H1 (cell line): ENCODE data around the gene CFL2.

Experiments used
- CREB1 ChIP-seq: IDR thresholded peaks from 2 replicates; pipeline ENCODE4 v1.6.1; 2012; ENCODE audit warnings: inconsistent platforms
- GABPA ChIP-seq: IDR thresholded peaks from 2 replicates; pipeline ENCODE4 v1.6.1; 2011; ENCODE audit warnings: mild to moderate bottlenecking, low read length, moderate library complexity, borderline replicate concordance; ENCODE audit not compliant: insufficient read depth
- POLR2A ChIP-seq, 2 experiments: IDR thresholded peaks; 1 replicate in 1 of 2; 2 replicates in 1 of 2; pipeline ENCODE4 v1.6.1; 2011; ENCODE audit warnings: low read depth in 2 of 2, low read length in 2 of 2, mild to moderate bottlenecking in 2 of 2; ENCODE audit errors: control extremely low read depth in 1 of 2
- POLR2AphosphoS5 ChIP-seq: IDR thresholded peaks from 2 replicates; pipeline ENCODE4 v1.6.1; 2011; ENCODE audit warnings: low read depth, low read length
- RFX5 ChIP-seq: IDR thresholded peaks from 2 replicates; pipeline ENCODE4 v1.6.1; 2011; ENCODE audit warnings: low read depth, low read length, improper control_type of control experiment, borderline replicate concordance
- SIRT6 ChIP-seq: IDR thresholded peaks from one replicate; pipeline ENCODE4 v1.7.1; 2012; ENCODE audit warnings: low read length, inconsistent platforms
- TF ChIP-seq, protein P1 (sequence below): IDR thresholded peaks from 2 replicates; pipeline ENCODE4 v1.6.1; 2011; ENCODE audit warnings: low read length, improper control_type of control experiment
- TF ChIP-seq, protein P2 (sequence below), 3 experiments: IDR thresholded peaks; 1 replicate in 2 of 3; 2 replicates in 1 of 3; pipeline versions ENCODE4 v1.5.1 to v1.6.1; 2011; ENCODE audit warnings: low read length in 3 of 3, mild to moderate bottlenecking in 3 of 3, inconsistent platforms in 2 of 3, low read depth in 1 of 3, moderate library complexity in 1 of 3; ENCODE audit not compliant: insufficient read depth in 1 of 3; ENCODE audit errors: control extremely low read depth in 1 of 3

DNA sequence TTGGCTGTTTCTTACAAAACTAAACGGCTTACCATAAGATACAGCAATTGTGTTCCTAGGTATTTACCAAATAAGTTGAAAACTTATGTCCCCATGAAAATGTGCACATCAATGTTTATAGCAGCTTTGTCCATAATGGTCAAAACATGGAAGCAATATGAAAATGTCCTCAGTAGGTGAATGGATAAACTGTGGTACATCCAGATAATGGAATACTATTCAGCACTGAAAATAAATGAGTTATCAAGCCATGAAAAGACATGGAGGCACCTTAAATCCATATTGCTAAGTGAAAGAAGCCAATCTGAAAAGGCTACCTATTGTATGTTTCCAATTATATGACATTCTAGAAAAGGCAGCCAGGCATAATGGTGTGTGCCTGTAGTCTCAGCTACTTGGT, 40.7 kb downstream of the CFL2 start:
- TF ChIP-seq, protein P1, sequence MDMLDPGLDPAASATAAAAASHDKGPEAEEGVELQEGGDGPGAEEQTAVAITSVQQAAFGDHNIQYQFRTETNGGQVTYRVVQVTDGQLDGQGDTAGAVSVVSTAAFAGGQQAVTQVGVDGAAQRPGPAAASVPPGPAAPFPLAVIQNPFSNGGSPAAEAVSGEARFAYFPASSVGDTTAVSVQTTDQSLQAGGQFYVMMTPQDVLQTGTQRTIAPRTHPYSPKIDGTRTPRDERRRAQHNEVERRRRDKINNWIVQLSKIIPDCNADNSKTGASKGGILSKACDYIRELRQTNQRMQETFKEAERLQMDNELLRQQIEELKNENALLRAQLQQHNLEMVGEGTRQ, result no peak
- TF ChIP-seq POLR2A (IDR thresholded peaks at IDR 0.05; ENCODE audit: control extremely low read depth in 1 of 2, low read depth in 2 of 2, low read length in 2 of 2) (no peak), SIRT6 (no peak), CREB1 (no peak), POLR2AphosphoS5 (no peak), GABPA (no peak), RFX5 (no peak)
- TF ChIP-seq, protein P2, sequence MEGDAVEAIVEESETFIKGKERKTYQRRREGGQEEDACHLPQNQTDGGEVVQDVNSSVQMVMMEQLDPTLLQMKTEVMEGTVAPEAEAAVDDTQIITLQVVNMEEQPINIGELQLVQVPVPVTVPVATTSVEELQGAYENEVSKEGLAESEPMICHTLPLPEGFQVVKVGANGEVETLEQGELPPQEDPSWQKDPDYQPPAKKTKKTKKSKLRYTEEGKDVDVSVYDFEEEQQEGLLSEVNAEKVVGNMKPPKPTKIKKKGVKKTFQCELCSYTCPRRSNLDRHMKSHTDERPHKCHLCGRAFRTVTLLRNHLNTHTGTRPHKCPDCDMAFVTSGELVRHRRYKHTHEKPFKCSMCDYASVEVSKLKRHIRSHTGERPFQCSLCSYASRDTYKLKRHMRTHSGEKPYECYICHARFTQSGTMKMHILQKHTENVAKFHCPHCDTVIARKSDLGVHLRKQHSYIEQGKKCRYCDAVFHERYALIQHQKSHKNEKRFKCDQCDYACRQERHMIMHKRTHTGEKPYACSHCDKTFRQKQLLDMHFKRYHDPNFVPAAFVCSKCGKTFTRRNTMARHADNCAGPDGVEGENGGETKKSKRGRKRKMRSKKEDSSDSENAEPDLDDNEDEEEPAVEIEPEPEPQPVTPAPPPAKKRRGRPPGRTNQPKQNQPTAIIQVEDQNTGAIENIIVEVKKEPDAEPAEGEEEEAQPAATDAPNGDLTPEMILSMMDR (IDR thresholded peaks at IDR 0.05; ENCODE audit: control extremely low read depth in 1 of 3, insufficient read depth in 1 of 3, low read depth in 1 of 3, low read length in 3 of 3), result no peak
